IPS-20b (cell line): Measurements from ENCODE around the gene CCDC169.

Experiments
- H3K27ac ChIP-seq: one replicate; pipeline ENCODE4 v1.5.1; 2013; ENCODE audit warnings: low read length
- H3K27me3 ChIP-seq: 2 replicates; pipeline ENCODE4 v1.6.1; 2013; ENCODE audit warnings: mild to moderate bottlenecking, low read length, inconsistent platforms; ENCODE audit not compliant: insufficient read depth
- H3K36me3 ChIP-seq: 2 replicates; pipeline ENCODE4 v1.6.1; 2013; ENCODE audit warnings: low read depth, mild to moderate bottlenecking, inconsistent platforms, low read length, moderate library complexity; ENCODE audit not compliant: insufficient read depth
- H3K4me1 ChIP-seq: 2 replicates; pipeline ENCODE4 v1.6.1; 2013; ENCODE audit warnings: mild to moderate bottlenecking, control low read depth, inconsistent platforms, low read length, moderate library complexity; ENCODE audit not compliant: insufficient read depth
- H3K4me3 ChIP-seq: 2 replicates; pipeline ENCODE4 v1.5.1; 2013; ENCODE audit warnings: mild to moderate bottlenecking, low read length, inconsistent platforms
- H3K9ac ChIP-seq: 2 replicates; pipeline ENCODE4 v1.6.1; 2013; ENCODE audit warnings: low read depth, mild to moderate bottlenecking, inconsistent platforms, low read length, moderate library complexity
- H3K9me3 ChIP-seq: 2 replicates; pipeline ENCODE4 v1.6.1; 2013; ENCODE audit warnings: mild to moderate bottlenecking, low read depth, low read length, inconsistent platforms; ENCODE audit not compliant: insufficient read depth

Gene CCDC169

GRCh38 chr13:36219883-36220282 lies 77.7 kb downstream of the CCDC169 start:
- no peaks in the 10 kb centered on the region for H3K27me3 ChIP-seq
- H3K4me1 ChIP-seq, result no peaks in the 10 kb centered on the region
- H3K9ac ChIP-seq, result no peak overlapping the region
- H3K4me3 ChIP-seq, result no peak overlapping the region
- 0 out of 2 replicates have a peak, but pooled peaks cover 5% of the 10 kb centered on the region for H3K36me3 ChIP-seq
- peaks cover 9% of the 10 kb centered on the region; the same call in 1 of the 2 replicates for H3K9me3 ChIP-seq
- no peak overlapping the region for H3K27ac ChIP-seq

GRCh38 chr13:36217456-36217855 lies 80.2 kb downstream of the CCDC169 start:
- Histone ChIP-seq H3K36me3 (no peaks in the 10 kb centered on the region), H3K4me1 (no peaks in the 10 kb centered on the region), H3K9ac (no peak overlapping the region), H3K9me3 (no peaks in the 10 kb centered on the region), H3K4me3 (no peak overlapping the region), H3K27ac (no peak overlapping the region), H3K27me3 (no peaks in the 10 kb centered on the region)

GRCh38 chr13:36214163-36214921 lies 83.3 kb downstream of the CCDC169 start, which contains the start of gene SOHLH2:
Gene SOHLH2 (minus strand): TSS chr13:36214556. CDS start chr13:36214526, 30 bp downstream.
- H3K27ac ChIP-seq, result no peak within 1 kb of the TSS
- no peak within 1 kb of the TSS for H3K9ac ChIP-seq
- H3K4me3 ChIP-seq, result no peak within 1 kb of the TSS
- H3K27me3 ChIP-seq, result no peaks in the 10 kb centered on the region
- H3K4me1 ChIP-seq, result no peaks in the 10 kb centered on the region; the same call in 1 of the 2 replicates
- H3K9me3 ChIP-seq, result no peaks in the 10 kb centered on the region
- no peaks in the 10 kb centered on the region for H3K36me3 ChIP-seq

GRCh38 chr13:36212789-36213188 lies 84.8 kb downstream of the CCDC169 start:
- Histone ChIP-seq H3K36me3 (no peaks in the 10 kb centered on the region), H3K4me1 (no peaks in the 10 kb centered on the region; the same call in 1 of the 2 replicates), H3K9ac (no peak overlapping the region), H3K9me3 (no peaks in the 10 kb centered on the region), H3K4me3 (no peak overlapping the region), H3K27ac (no peak overlapping the region), H3K27me3 (no peaks in the 10 kb centered on the region)

GRCh38 chr13:36211567-36211966 lies 86.0 kb downstream of the CCDC169 start:
- no peak overlapping the region for H3K4me3 ChIP-seq

GRCh38 chr13:36210738-36211137 lies 86.9 kb downstream of the CCDC169 start:
- no peaks in the 10 kb centered on the region for H3K36me3 ChIP-seq
- H3K9ac ChIP-seq, result no peak overlapping the region
- H3K27me3 ChIP-seq, result no peaks in the 10 kb centered on the region
- H3K4me3 ChIP-seq, result no peak overlapping the region
- no peaks in the 10 kb centered on the region for H3K9me3 ChIP-seq
- no peaks in the 10 kb centered on the region; the same call in 1 of the 2 replicates for H3K4me1 ChIP-seq
- H3K27ac ChIP-seq, result no peak overlapping the region

More at GRCh38 chr13:36211567-36211966, 86.0 kb downstream of the CCDC169 start:
- no peaks in the 10 kb centered on the region for H3K27me3 ChIP-seq
- no peaks in the 10 kb centered on the region; the same call in 1 of the 2 replicates for H3K4me1 ChIP-seq
- H3K27ac ChIP-seq, result no peak overlapping the region
- H3K9me3 ChIP-seq, result no peaks in the 10 kb centered on the region
- no peak overlapping the region for H3K9ac ChIP-seq
- no peaks in the 10 kb centered on the region for H3K36me3 ChIP-seq

- Histone ChIP-seq H3K9ac (no peak overlapping the region), H3K36me3 (no peaks in the 10 kb centered on the region), H3K4me3 (no peak overlapping the region), H3K9me3 (no peaks in the 10 kb centered on the region), H3K27ac (no peak overlapping the region), H3K4me1 (no peaks in the 10 kb centered on the region; the same call in 1 of the 2 replicates), H3K27me3 (no peaks in the 10 kb centered on the region)
Observed at GRCh38 chr13:36207672-36208071, 89.9 kb downstream of the CCDC169 start.

GRCh38 chr13:36193151-36193855 lies 104.3 kb downstream of the CCDC169 start:
- H3K9me3 ChIP-seq, result no peaks in the 10 kb centered on the region
- no peak overlapping the region for H3K27ac ChIP-seq
- H3K27me3 ChIP-seq, result no peaks in the 10 kb centered on the region
- H3K9ac ChIP-seq, result no peak overlapping the region
- peaks cover 9% of the 10 kb centered on the region; the same call in 1 of the 2 replicates for H3K4me1 ChIP-seq
- H3K36me3 ChIP-seq, result no peaks in the 10 kb centered on the region
- no peak overlapping the region for H3K4me3 ChIP-seq

GRCh38 chr13:36192166-36192565 lies 105.4 kb downstream of the CCDC169 start:
- Histone ChIP-seq H3K4me1 (peaks cover 6% of the 10 kb centered on the region; the same call in 1 of the 2 replicates), H3K27ac (no peak overlapping the region), H3K9me3 (no peaks in the 10 kb centered on the region), H3K36me3 (no peaks in the 10 kb centered on the region), H3K27me3 (no peaks in the 10 kb centered on the region), H3K4me3 (no peak overlapping the region), H3K9ac (no peak overlapping the region)

- peaks cover 6% of the 10 kb centered on the region; the same call in 1 of the 2 replicates for H3K4me1 ChIP-seq
- no peak overlapping the region for H3K4me3 ChIP-seq
- H3K27ac ChIP-seq, result no peak overlapping the region
- H3K36me3 ChIP-seq, result no peaks in the 10 kb centered on the region
- H3K27me3 ChIP-seq, result no peaks in the 10 kb centered on the region
- H3K9ac ChIP-seq, result no peak overlapping the region
- no peaks in the 10 kb centered on the region for H3K9me3 ChIP-seq
Observed at GRCh38 chr13:36190771-36191170, 106.8 kb downstream of the CCDC169 start.

- H3K9ac ChIP-seq, result no peak overlapping the region
- no peaks in the 10 kb centered on the region for H3K9me3 ChIP-seq
- H3K27ac ChIP-seq, result no peak overlapping the region
- no peaks in the 10 kb centered on the region for H3K27me3 ChIP-seq
- H3K4me3 ChIP-seq, result no peak overlapping the region
- H3K36me3 ChIP-seq, result no peaks in the 10 kb centered on the region
- H3K4me1 ChIP-seq, result peaks cover 7% of the 10 kb centered on the region; the same call in 1 of the 2 replicates
Observed at GRCh38 chr13:36188441-36188840, 109.2 kb downstream of the CCDC169 start.
